Measurements from ENCODE around the gene MAST3. TPM values are rescaled to one million over a fixed set of nuclear protein-coding genes. Genes with fewer than 3 reads are reported as not detected.

The MAST3 gene
- total and polyA plus RNA-seq, 10 donors: 8.9 to 52.7 (median 38.2) TPM

DNA sequence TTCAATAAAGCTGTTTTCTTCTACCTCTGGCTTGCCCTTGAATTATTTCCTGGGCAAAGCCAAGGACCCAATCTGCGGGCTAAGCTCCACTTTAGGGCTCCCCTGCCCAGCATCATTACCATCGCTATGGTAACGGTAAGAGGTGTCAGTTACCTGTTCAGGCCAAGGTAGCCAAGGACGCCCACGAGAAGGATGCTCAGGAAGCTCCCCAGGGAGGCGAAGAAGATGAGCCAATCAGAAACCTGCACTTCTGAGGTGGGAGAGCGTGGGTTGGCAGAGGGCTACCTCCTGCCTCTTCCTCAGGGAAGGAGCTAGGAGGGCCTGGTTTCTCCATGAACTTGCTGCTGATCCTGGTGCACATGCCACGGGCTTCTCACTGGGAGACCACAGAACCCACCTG lies 35.5 kb upstream of the MAST3 start:
- no peak overlapping the region for H3K4me3 ChIP-seq
- intact Hi-C loops (cut with DNase I; ENCODE audit: low total_unique reads): no loop called here
- peaks cover 0 to 75% (median 0%) of the 10 kb centered on the region in 6 donors for H3K36me3 ChIP-seq
- no peaks in the 10 kb centered on the region for H3K27me3 ChIP-seq (replicated peaks in 1 of 7)
- no peak overlapping the region for H3K27ac ChIP-seq
- 73 to 86% (median 82%) methylated on average over 7 to 8 of the region's 8 CpGs for WGBS, 5 donors
- peaks cover 7 to 21% (median 14%) of the 10 kb centered on the region in 6 donors for H3K4me1 ChIP-seq
- TF ChIP-seq POLR2AphosphoS5 (IDR thresholded peaks at IDR 0.05): no peak
- no peak for TF ChIP-seq POLR2A (IDR thresholded peaks at IDR 0.05)
- no peak for DNase-seq
- H3K9me3 ChIP-seq: no peaks in the 10 kb centered on the region

DNA sequence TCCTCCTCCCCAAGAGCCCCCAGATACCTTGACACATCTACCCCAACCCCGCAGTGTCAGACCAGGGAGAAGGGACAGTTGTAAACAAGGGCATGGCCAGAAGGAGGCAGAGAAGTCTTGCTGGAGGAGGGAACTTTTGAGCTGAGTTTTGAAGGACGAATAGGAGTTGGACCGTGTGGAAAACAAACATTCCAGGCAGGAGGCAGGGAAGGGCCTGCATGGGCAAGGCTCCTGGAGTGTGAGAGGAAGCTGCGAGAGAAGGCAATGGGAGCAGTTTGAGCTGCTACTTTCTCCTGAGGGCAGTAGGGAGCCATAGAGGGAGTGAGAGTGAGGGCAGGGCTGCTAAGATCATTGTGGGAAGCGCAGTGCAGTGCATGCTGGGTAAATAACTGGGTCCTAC lies 34.1 kb upstream of the MAST3 start:
- H3K27me3 ChIP-seq (replicated peaks in 1 of 7): no peaks in the 10 kb centered on the region
- TF ChIP-seq, protein P1, sequence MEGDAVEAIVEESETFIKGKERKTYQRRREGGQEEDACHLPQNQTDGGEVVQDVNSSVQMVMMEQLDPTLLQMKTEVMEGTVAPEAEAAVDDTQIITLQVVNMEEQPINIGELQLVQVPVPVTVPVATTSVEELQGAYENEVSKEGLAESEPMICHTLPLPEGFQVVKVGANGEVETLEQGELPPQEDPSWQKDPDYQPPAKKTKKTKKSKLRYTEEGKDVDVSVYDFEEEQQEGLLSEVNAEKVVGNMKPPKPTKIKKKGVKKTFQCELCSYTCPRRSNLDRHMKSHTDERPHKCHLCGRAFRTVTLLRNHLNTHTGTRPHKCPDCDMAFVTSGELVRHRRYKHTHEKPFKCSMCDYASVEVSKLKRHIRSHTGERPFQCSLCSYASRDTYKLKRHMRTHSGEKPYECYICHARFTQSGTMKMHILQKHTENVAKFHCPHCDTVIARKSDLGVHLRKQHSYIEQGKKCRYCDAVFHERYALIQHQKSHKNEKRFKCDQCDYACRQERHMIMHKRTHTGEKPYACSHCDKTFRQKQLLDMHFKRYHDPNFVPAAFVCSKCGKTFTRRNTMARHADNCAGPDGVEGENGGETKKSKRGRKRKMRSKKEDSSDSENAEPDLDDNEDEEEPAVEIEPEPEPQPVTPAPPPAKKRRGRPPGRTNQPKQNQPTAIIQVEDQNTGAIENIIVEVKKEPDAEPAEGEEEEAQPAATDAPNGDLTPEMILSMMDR (IDR thresholded peaks at IDR 0.05 in 8 of 11, conservative IDR thresholded peaks at IDR 0.05 in 3 of 11): peak in 2 of 11 experiments; percentile 25 to 38
- TF ChIP-seq POLR2A (IDR thresholded peaks at IDR 0.05) (no peak), POLR2AphosphoS5 (IDR thresholded peaks at IDR 0.05) (no peak)
- H3K36me3 ChIP-seq: peaks cover 0 to 82% (median 0%) of the 10 kb centered on the region in 6 donors
- H3K9me3 ChIP-seq: no peaks in the 10 kb centered on the region
- DNase-seq: no peak
- H3K4me1 ChIP-seq: peaks cover 3 to 8% (median 4%) of the 10 kb centered on the region in 6 donors
- no peak overlapping the region for H3K4me3 ChIP-seq
- WGBS, 5 donors: 87 to 94% (median 90%) methylated on average over 5 of the region's 5 CpGs
- no peak overlapping the region for H3K27ac ChIP-seq
- intact Hi-C loops (cut with DNase I; ENCODE audit: low total_unique reads): no loop called here

DNA sequence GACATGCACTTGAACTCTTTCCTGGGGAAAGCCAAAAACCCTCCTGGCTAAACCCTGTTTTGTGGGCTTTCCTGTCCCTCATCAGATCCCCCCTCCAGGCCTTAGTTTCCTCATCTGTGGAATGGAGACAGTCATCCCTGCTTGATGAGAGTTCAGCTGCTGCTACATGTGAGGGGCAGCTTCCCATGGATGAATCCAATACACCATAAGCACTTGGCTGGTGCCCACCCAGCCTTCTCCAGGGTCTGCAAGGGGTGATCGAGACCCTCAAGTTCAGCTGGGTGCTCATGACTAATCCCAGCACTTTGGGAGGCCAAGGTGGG lies 32.4 kb upstream of the MAST3 start:
- no peak for DNase-seq
- Histone ChIP-seq H3K27ac (no peak overlapping the region), H3K9me3 (no peaks in the 10 kb centered on the region), H3K4me3 (no peak overlapping the region), H3K27me3 (replicated peaks in 1 of 7) (no peaks in the 10 kb centered on the region), H3K36me3 (peaks cover 0 to 85% (median 9%) of the 10 kb centered on the region in 6 donors), H3K4me1 (no peaks in the 10 kb centered on the region)
- WGBS, 5 donors: 75 to 100% (median 88%) methylated on average over 1 of the region's 1 CpG
- intact Hi-C loops (cut with DNase I; ENCODE audit: low total_unique reads): no loop called here
- TF ChIP-seq POLR2A (IDR thresholded peaks at IDR 0.05) (no peak), POLR2AphosphoS5 (IDR thresholded peaks at IDR 0.05) (no peak)
- TF ChIP-seq, protein P1 (IDR thresholded peaks at IDR 0.05 in 8 of 11, conservative IDR thresholded peaks at IDR 0.05 in 3 of 11): no peak

DNA sequence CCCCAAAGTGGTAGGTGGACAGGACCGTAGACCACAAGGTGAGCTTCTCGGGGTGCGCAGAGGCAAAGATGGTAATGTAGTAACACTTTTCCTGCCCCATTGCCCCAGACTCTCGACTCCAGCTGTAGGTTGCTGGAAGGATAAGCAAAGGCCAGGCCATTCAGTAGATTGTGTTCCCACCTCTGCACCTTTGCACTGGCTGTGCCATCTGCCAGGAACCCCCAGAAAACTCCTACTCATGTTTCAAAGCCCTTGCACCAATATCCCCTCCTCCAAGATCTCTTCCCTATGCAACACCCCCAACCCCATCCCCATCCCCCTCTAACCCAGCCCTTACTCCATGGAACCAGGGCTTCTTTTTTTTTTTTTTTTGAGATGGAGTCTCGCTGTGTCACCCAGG lies 29.2 kb upstream of the MAST3 start:
- Histone ChIP-seq H3K27ac (no peak overlapping the region), H3K27me3 (replicated peaks in 1 of 7) (no peaks in the 10 kb centered on the region), H3K4me3 (no peak overlapping the region), H3K9me3 (no peaks in the 10 kb centered on the region), H3K36me3 (peaks cover 0 to 90% (median 21%) of the 10 kb centered on the region in 6 donors), H3K4me1 (peaks cover 0 to 4% (median 0%) of the 10 kb centered on the region in 6 donors)
- 90 to 99% (median 95%) methylated on average over 5 of the region's 5 CpGs for WGBS, 5 donors
- DNase-seq: no peak
- TF ChIP-seq POLR2AphosphoS5 (IDR thresholded peaks at IDR 0.05): no peak
- TF ChIP-seq, protein P1 (IDR thresholded peaks at IDR 0.05 in 8 of 11, conservative IDR thresholded peaks at IDR 0.05 in 3 of 11): no peak
- TF ChIP-seq POLR2A (IDR thresholded peaks at IDR 0.05): no peak
- intact Hi-C loops (cut with DNase I; ENCODE audit: low total_unique reads): no loop called here

DNA sequence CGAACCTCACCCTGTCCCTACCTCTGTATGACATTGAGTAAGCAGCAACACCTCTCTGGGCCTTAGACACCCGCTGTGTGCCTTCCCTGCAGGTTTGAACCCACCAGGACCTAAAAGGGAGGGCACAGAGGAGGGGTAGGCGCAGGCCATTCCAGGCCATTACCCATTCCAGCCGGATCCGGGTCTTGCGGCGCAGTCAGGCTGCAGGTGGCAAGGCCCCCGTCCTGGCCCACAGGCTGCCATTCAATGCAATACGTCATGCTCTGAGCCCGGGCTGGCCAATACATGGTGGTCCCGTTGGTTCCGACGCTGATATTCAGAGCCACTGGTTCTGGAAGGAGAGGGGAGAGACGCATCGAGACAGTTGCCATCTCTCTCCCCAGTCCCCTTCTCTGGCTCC lies 28.2 kb upstream of the MAST3 start:
- Histone ChIP-seq H3K36me3 (peaks cover 0 to 91% (median 28%) of the 10 kb centered on the region in 6 donors), H3K4me3 (no peak overlapping the region), H3K9me3 (no peaks in the 10 kb centered on the region), H3K27ac (no peak overlapping the region), H3K4me1 (peaks cover 0 to 7% (median 0%) of the 10 kb centered on the region in 6 donors), H3K27me3 (replicated peaks in 1 of 7) (no peaks in the 10 kb centered on the region)
- intact Hi-C loops (cut with DNase I; ENCODE audit: low total_unique reads): no loop called here
- TF ChIP-seq POLR2A (IDR thresholded peaks at IDR 0.05): no peak
- TF ChIP-seq POLR2AphosphoS5 (IDR thresholded peaks at IDR 0.05): peak in 1 of 3 donors; percentile 22
- no peak for DNase-seq
- WGBS, 5 donors: 85 to 96% (median 89%) methylated on average over 12 to 15 of the region's 15 CpGs
